VCaP (cell line): ENCODE results near the gene MEN1.

Experiments
- H3K27ac ChIP-seq: fragments of 450-650 bp; 2 replicates; pipeline ENCODE4 v1.5.1; 2017
- TF ChIP-seq, protein P1 (sequence below): fragments of 450-650 bp; conservative IDR thresholded peaks from 2 replicates; pipeline ENCODE4 v1.5.1; 2017; ENCODE audit warnings: mild to moderate bottlenecking, moderate library complexity

Gene MEN1

GRCh38 chr11:64801561-64802369 is 8.6 kb downstream of the MEN1 start:
- H3K27ac ChIP-seq: peak overlapping the region; percentile 94
- TF ChIP-seq, protein P1, sequence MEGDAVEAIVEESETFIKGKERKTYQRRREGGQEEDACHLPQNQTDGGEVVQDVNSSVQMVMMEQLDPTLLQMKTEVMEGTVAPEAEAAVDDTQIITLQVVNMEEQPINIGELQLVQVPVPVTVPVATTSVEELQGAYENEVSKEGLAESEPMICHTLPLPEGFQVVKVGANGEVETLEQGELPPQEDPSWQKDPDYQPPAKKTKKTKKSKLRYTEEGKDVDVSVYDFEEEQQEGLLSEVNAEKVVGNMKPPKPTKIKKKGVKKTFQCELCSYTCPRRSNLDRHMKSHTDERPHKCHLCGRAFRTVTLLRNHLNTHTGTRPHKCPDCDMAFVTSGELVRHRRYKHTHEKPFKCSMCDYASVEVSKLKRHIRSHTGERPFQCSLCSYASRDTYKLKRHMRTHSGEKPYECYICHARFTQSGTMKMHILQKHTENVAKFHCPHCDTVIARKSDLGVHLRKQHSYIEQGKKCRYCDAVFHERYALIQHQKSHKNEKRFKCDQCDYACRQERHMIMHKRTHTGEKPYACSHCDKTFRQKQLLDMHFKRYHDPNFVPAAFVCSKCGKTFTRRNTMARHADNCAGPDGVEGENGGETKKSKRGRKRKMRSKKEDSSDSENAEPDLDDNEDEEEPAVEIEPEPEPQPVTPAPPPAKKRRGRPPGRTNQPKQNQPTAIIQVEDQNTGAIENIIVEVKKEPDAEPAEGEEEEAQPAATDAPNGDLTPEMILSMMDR: no peak

DNA sequence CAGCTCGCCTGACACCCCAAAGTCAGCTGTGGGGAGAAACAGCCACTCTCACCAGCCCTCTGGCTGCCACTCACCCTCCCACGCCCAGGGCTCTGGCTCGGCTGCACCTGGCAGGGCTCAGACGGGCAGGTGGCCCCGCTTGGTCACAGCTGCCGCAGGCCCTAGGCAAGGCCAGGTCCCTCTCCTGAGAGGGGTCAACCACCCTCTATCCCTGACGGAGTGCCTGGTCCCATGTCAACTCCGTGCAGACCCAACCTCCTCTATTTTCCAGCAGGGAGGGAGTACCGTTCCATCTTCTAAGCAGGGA is 9.2 kb downstream of the MEN1 start:
- TF ChIP-seq, protein P1: no peak
- peak overlapping the region; percentile 4; the same call in 1 of the 2 replicates for H3K27ac ChIP-seq

- peak overlapping the region; percentile 9; the same call in 1 of the 2 replicates for H3K27ac ChIP-seq
- TF ChIP-seq, protein P1: no peak
These were observed 9.8 kb downstream of the MEN1 start for GRCh38 chr11:64800303-64801157.

DNA sequence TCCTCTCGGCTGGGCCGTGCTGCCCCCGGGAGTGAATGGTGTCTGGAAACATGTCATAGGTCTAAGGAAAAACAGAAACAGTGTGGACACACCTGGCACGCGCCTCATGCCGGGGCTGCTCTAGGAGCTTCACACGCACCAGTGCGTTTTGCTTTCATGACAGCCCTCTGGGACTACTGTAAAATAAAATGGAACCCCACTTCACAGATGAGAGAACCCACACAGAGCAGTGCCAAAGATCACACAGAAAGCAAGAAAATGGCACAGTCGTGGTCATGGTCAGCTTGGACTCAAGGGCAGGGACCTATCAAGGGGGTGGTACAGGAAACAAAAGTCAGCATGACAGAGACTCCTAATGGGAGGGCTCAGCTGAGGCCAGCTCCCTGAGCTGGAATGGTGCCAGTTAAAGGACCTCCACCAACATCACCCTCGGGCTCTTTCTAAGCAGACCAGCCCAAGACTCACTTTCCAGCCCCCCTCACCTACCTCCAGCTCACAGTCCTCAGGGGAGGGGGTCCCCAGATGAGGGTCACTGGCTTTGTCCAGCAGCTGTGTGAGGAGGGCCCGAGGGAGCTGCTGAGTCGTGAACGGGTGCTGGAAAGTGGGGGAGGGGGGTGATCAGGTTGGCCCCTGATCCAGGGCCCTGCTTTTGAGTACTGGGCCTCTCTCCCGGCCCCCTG is 10.6 kb downstream of the MEN1 start:
- TF ChIP-seq, protein P1: no peak
- peak overlapping the region; percentile 9; the same call in 1 of the 2 replicates for H3K27ac ChIP-seq

DNA sequence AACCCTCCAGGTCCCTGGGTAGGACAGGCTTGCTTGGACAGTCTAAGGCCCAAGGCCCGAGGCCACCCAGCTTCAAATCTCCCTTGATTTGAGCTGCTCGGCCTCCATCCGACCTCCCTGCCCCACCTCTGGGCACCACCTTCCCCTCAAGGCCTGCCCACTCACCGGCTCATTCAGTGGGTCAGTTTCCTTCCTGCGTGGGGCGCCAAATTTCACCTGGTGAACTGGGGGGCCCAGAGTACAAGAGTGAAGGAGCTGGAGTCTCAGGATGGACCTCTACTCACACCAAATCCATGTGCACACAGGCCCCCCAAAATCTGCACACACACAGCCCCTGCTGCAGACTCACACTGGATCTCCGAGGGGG is 11.1 kb downstream of the MEN1 start:
- no peak overlapping the region for H3K27ac ChIP-seq
- TF ChIP-seq, protein P1: no peak

DNA sequence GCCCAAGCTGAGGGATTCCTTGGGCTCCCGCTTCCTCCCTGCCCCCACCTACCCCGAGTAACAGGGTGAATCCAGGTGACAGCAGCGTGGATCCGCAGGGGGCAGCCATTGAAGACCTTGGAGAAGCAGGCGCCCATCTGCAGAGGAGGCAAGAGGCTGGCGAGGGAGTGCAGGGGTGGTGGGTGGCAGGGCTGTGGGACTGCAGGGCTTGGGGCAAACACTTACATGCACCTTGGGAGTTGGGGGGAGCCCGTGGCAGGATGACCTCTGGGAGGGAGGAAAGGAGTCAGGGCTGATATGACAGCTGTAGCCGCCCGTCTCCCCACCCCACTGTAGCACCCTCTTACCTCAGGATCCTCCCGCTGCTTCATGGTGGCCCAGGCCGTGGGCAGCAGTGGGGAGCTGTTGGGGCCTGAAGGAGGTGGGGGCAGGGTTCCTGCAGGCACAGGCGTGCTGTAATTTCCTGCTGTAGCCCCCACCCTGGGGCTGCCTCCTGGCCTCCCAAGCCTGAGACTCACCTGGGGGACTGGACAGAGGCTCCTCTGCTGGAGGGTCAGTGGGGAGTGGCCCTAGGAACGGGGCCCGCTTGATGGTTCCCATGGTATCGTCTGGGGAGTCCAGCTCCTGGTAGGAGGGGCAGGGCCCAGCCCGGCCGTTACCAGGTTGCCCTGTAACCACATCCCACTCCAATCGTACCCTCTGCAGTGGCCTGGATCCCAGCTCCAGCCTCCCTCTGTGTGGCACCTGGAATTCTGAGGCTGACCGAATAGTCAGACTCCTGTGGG is 13.4 kb downstream of the MEN1 start:
- H3K27ac ChIP-seq: no peak overlapping the region
- TF ChIP-seq, protein P1: no peak
